ENCODE data around the gene COL6A3. TPM values are rescaled to one million over a fixed set of nuclear protein-coding genes. Genes with fewer than 3 reads are reported as not detected.
A peak's percentile ranks its signal among the peaks of the same experiment; 100 is the strongest.

The COL6A3 gene
- total and polyA plus RNA-seq, 2 of the 13 experiments (the other 11 are each of a cell fraction or from before 2014, with no cell fraction given): 0.03 TPM; not detected in 1

DNA sequence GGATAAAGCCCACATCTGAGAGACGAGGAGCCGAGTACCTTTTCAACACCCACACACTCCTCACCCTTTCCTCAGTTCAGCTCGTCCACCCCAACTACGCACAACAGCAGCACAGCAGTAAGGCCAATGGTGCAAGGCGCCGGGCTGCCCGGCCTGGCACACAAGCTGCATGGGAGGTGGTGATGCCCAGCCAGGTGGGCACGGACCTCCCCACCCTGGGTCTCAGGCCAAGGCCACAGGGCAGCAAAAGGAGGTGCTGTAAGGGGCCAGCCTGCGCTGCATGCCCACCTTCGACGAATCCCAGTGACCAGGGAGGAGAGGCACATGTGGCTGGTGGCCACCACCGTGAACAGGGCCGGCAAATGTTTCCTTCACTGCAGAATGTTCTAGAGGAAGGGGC, 36.6 kb upstream of the COL6A3 start:
- H3K27me3 ChIP-seq (ENCODE audit: control insufficient read depth in 1 of 2, insufficient read depth in 2 of 2, low read length in 2 of 2): peaks cover 0 to 64% of the 10 kb centered on the region in 2 experiments; a peak in 4 of 5 replicates
- peak; percentile 29; the same call in 1 of the 2 replicates for TF ChIP-seq ZNF768 (CRISPR knock-in tag; IDR thresholded peaks at IDR 0.05)
- TF ChIP-seq RAD21 (CRISPR knock-in tag; IDR thresholded peaks at IDR 0.05): no peak
- TF ChIP-seq, protein P1, sequence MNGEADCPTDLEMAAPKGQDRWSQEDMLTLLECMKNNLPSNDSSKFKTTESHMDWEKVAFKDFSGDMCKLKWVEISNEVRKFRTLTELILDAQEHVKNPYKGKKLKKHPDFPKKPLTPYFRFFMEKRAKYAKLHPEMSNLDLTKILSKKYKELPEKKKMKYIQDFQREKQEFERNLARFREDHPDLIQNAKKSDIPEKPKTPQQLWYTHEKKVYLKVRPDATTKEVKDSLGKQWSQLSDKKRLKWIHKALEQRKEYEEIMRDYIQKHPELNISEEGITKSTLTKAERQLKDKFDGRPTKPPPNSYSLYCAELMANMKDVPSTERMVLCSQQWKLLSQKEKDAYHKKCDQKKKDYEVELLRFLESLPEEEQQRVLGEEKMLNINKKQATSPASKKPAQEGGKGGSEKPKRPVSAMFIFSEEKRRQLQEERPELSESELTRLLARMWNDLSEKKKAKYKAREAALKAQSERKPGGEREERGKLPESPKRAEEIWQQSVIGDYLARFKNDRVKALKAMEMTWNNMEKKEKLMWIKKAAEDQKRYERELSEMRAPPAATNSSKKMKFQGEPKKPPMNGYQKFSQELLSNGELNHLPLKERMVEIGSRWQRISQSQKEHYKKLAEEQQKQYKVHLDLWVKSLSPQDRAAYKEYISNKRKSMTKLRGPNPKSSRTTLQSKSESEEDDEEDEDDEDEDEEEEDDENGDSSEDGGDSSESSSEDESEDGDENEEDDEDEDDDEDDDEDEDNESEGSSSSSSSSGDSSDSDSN (CRISPR knock-in tag; IDR thresholded peaks at IDR 0.05): no peak
- DNase-seq (ENCODE audit: low spot score): no peak
- no peak overlapping the region for H3K4me2 ChIP-seq (ENCODE audit: low read depth, low read length)
- no peak overlapping the region for H3K9ac ChIP-seq (ENCODE audit: insufficient read depth, low read depth, low read length)
- ChIA-PET POLR2A (no interaction called here), CTCF (ENCODE audit: low intra/inter-chr PET ratio, low total read pairs) (no interaction called here)
- no peak overlapping the region for H3K4me3 ChIP-seq (replicated peaks in 1 of 3; ENCODE audit: insufficient read depth in 1 of 3, low read depth in 2 of 3, low read length in 3 of 3)
- FAIRE-seq: no peak
- H3K4me1 ChIP-seq (ENCODE audit: insufficient read depth, low read length): peaks cover 6% of the 10 kb centered on the region; the same call in 1 of the 2 replicates
- H3K27ac ChIP-seq (ENCODE audit: extremely low read length, insufficient read depth, low read length): no peak overlapping the region
- intact Hi-C loops (cut with micrococcal nuclease; ENCODE audit: unreplicated experiment): no loop called here
- in situ Hi-C loops (cut with HindIII; ENCODE audit: extremely low pct_ligation_motif_present, low pct_unique_long_range_greater_than_20kb): no loop called here
- peaks cover 2% of the 10 kb centered on the region; the same call in 1 of the 2 replicates for H4K20me1 ChIP-seq (ENCODE audit: insufficient read depth, low read length)
- ATAC-seq: no peak
- H3K79me2 ChIP-seq (ENCODE audit: insufficient read depth, low read length): no peaks in the 10 kb centered on the region
- H3K9me3 ChIP-seq (ENCODE audit: low read length): no peaks in the 10 kb centered on the region
- H3K36me3 ChIP-seq (replicated peaks in 1 of 2; ENCODE audit: control insufficient read depth in 1 of 2, insufficient read depth in 2 of 2, low read length in 2 of 2): no peaks in the 10 kb centered on the region
- no TSS peak for BruUV-seq (replicated peaks)
- 36% methylated on average over 11 of the region's 13 CpGs for WGBS (ENCODE audit: low lambda C conversion rate)
- no peak overlapping the region for H2AFZ ChIP-seq (ENCODE audit: low read length)

- CTCF ChIA-PET (ENCODE audit: low intra/inter-chr PET ratio, low total read pairs): no interaction called here
- POLR2A ChIA-PET: no interaction called here
- no peak overlapping the region for H3K27ac ChIP-seq (ENCODE audit: extremely low read length, insufficient read depth, low read length)
- DNase-seq (ENCODE audit: low spot score) (no peak), FAIRE-seq (no peak), ATAC-seq (no peak)
- H3K4me3 ChIP-seq (replicated peaks in 1 of 3; ENCODE audit: insufficient read depth in 1 of 3, low read depth in 2 of 3, low read length in 3 of 3): no peak overlapping the region
- no peak overlapping the region for H3K9ac ChIP-seq (ENCODE audit: insufficient read depth, low read depth, low read length)
- no peak overlapping the region for H3K4me2 ChIP-seq (ENCODE audit: low read depth, low read length)
- H3K4me1 ChIP-seq (ENCODE audit: insufficient read depth, low read length): peaks cover 6% of the 10 kb centered on the region; the same call in 1 of the 2 replicates
- intact Hi-C loops (cut with micrococcal nuclease; ENCODE audit: unreplicated experiment) (no loop called here), in situ Hi-C loops (cut with HindIII; ENCODE audit: extremely low pct_ligation_motif_present, low pct_unique_long_range_greater_than_20kb) (no loop called here)
- H3K36me3 ChIP-seq (replicated peaks in 1 of 2; ENCODE audit: control insufficient read depth in 1 of 2, insufficient read depth in 2 of 2, low read length in 2 of 2): no peaks in the 10 kb centered on the region
- TF ChIP-seq RAD51 (IDR thresholded peaks at IDR 0.05; ENCODE audit: borderline replicate concordance) (peak; percentile 51; the same call in 1 of the 2 replicates), ZFP36L2 (CRISPR knock-in tag; IDR thresholded peaks at IDR 0.05) (no peak), ZNF883 (CRISPR knock-in tag; IDR thresholded peaks at IDR 0.05; ENCODE audit: not compliant biosample characterization) (no peak), MXI1 (IDR thresholded peaks at IDR 0.05; ENCODE audit: borderline replicate concordance, low read depth, low read length) (0 out of 3 replicates have a peak, but pooled peaks have one; percentile 30)
- TF ChIP-seq, protein P2, sequence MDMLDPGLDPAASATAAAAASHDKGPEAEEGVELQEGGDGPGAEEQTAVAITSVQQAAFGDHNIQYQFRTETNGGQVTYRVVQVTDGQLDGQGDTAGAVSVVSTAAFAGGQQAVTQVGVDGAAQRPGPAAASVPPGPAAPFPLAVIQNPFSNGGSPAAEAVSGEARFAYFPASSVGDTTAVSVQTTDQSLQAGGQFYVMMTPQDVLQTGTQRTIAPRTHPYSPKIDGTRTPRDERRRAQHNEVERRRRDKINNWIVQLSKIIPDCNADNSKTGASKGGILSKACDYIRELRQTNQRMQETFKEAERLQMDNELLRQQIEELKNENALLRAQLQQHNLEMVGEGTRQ (IDR thresholded peaks at IDR 0.05; ENCODE audit: low read depth, low read length): peak; percentile 55; the same call in 1 of the 2 replicates
- TF ChIP-seq, protein P2 (CRISPR knock-in tag; IDR thresholded peaks at IDR 0.05; ENCODE audit: borderline replicate concordance): no peak
- WGBS (ENCODE audit: low lambda C conversion rate): 42% methylated on average over 6 of the region's 6 CpGs
- H4K20me1 ChIP-seq (ENCODE audit: insufficient read depth, low read length): peaks cover 2% of the 10 kb centered on the region; the same call in 1 of the 2 replicates
- no peaks in the 10 kb centered on the region for H3K9me3 ChIP-seq (ENCODE audit: low read length)
- BruUV-seq (replicated peaks): no TSS peak
- H2AFZ ChIP-seq (ENCODE audit: low read length): no peak overlapping the region
- H3K27me3 ChIP-seq (ENCODE audit: control insufficient read depth in 1 of 2, insufficient read depth in 2 of 2, low read length in 2 of 2): peaks cover 0 to 59% of the 10 kb centered on the region in 2 experiments; a peak in 4 of 5 replicates
- no peaks in the 10 kb centered on the region for H3K79me2 ChIP-seq (ENCODE audit: insufficient read depth, low read length)
Measured at GRCh38 chr2:237450108-237450507, 36.1 kb upstream of the COL6A3 start.

Measured in HepG2 (cell line).